Stimulated activated CD4-positive, alpha-beta T cell treated with anti-CD3 and anti-CD28 coated beads, Interleukin-12 subunit alpha, Interleukin-12 subunit beta, amount 100 ng/mL, for 48 hours (primary cell): ENCODE measurements around the gene NR2C2AP.

Source experiments
- DNase-seq, 3 donors: peaks; one replicate each; pipeline ENCODE4 v3.0.0-alpha.2; 2020; ENCODE audit warnings: low read depth in 2 of 3, low spot score in 1 of 3

The NR2C2AP gene

GRCh38 chr19:19215792-19216191 lies 12.6 kb upstream of the NR2C2AP start:
- DNase-seq, result no peak

GRCh38 chr19:19214892-19215291 lies 11.7 kb upstream of the NR2C2AP start:
- DNase-seq, result peak in 1 of 3 donors; percentile 14

- DNase-seq, result no peak
Measured at GRCh38 chr19:19214159-19214490, 10.9 kb upstream of the NR2C2AP start.

GRCh38 chr19:19213426-19214158 lies 10.4 kb upstream of the NR2C2AP start:
- no peak for DNase-seq

GRCh38 chr19:19212916-19213315 lies 9.7 kb upstream of the NR2C2AP start:
- DNase-seq, result no peak

GRCh38 chr19:19211499-19212420 lies 8.5 kb upstream of the NR2C2AP start, which contains the start of gene NCAN:
Gene NCAN, plus strand, starts transcription at chr19:19211958. Its CDS starts 4,996 bp downstream, at chr19:19216954.
- DNase-seq, result no peak

DNA sequence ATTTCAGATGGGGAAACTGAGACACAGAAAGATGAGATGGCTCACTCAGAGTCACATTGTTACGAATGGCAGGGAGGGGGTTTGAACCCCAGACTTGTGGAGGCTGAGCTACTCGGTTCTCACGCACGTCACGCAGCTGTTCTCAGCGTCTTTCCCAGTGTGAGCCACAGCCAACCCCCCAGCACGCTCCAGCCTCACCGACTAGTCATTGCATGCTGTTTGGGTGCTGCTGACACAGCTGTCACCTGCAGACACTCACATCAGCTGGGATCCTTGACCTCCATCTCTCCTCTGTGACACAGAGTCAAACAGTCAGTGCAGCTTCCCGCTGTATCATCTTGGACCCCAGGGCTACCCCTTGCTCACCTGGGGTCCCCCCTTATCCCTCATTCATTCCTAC lies 6.2 kb upstream of the NR2C2AP start:
- no peak for DNase-seq

- no peak for DNase-seq
Measured at GRCh38 chr19:19207637-19208572, 4.7 kb upstream of the NR2C2AP start.

DNA sequence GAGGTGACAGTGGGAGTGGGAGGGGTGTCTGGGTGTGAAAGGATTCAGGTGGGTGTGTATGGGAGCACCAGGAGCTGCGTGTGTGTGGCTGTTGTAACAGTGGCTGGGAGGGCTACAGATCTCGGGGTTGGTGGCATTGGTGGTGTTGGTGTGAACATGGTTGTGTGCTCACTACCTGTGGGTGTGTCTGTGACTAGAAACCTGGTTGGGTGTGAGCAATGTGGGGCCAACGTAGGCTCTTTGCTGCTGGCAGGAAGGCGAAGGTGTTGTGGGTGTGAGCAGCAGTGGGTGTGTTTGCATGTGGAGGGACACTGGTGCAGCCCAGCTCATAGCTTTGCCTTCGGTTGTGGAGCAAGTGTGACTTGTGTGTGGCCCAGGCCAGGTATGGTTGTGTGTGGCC lies 3.7 kb upstream of the NR2C2AP start:
- no peak for DNase-seq

- no peak for DNase-seq
Measured at GRCh38 chr19:19205416-19206410, 2.5 kb upstream of the NR2C2AP start.

DNA sequence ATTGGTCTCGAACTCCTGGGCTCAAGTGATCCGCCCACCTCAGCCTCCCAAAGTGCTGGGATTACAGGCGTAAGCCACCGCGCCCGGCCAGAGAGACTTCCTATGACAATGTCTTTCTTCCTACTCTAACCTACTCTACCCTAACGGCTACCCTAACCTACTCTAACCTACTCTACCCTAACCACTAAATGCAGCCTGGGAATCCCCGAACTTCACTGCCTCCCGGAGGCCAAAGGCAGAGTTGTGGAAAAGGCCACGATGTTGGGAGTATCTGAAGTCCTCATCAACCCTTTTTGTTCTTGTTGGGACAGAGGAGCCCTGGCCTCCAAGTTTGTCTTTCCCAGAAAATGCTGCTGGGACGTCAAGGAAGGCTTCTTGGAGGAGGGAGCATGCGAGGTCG lies 967 bp upstream of the NR2C2AP start:
- no peak for DNase-seq

- DNase-seq, result no peak
Measured at GRCh38 chr19:19202707-19203011, 555 bp downstream of the NR2C2AP start.

DNA sequence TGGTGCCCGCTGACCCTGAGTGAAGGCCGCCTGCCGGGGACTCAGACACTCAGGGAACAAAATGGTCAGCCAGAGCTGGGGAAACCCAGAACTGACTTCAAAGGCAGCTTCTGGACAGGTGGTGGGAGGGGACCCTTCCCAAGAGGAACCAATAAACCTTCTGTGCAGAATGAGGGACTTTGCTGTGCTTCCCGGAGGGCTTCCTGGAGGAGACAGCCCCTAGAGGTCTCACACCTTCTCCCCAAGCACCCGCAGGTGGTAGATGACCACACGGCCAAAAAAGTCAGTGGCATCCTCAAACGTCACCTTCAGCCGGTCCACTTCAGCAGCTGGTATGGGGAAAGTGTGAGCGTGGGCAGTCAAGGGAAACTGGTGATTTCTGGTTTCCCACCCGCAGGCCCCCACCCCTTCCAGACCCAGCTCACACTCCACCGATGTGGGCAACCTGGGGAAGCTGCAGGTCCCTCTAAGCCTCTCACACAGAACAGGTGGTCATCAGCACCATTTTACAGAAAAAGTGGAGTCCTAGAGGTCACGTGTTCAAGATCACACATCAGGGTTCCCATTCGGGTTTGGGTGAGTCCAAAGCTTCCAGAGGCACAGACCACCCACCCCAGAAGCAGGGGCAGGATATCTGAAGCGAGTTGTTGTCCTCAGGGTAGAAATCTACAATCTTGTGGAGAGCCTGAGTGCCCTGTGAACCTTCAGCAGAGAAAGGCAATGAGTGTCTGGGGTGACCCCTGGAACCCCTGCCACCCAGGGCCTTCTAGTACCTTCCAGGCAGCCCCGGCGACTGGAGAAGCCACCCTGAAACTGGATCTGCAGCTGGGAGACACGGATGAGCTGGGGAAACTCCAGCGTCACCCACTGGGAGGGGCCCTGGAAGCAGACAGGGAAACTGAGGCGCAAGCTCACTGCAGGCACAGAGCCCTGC lies 1.2 kb downstream of the NR2C2AP start:
- DNase-seq, result no peak

DNA sequence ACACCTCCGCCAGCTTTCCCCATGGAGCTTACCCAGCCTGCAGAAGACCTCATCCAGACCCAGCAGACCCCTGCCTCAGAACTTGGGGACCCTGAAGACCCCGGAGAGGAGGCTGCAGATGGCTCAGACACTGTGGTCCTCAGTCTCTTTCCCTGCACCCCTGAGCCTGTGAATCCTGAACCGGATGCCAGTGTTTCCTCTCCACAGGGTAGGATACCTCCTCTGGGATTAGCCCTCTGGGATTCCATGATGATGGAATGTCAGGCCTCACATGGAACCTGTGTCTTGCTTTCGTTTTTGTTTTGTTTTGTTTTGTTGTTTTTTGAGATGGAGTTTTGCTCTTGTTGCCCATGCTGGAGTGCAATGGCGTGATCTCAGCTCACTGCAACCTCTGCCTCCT lies 9.3 kb downstream of the NR2C2AP start:
- DNase-seq, result no peak

DNA sequence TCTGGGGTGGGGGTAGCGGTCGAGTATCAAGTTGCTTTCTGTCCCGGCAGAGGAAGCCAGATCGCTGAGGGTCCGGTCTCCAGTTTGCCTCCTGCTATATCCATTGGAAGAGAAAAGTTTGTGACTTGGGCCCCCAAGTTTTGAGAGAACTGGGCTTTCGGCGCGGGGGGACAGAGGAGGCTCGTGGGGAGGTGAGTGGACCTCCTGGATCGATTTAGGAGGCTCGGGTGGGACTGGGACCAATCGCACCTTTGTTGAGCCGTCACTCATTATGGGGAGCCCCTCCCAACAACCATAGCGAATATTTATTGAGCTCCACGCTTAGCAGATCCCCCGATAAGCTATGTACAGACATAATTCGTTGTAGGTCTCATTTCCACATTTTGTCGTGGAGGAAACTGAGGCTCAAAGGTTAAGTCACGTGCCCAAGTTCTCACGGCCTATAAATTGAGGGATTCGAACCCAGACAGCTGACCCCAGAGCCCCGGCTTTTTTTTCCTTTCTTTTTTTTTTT lies 10.2 kb downstream of the NR2C2AP start:
- no peak for DNase-seq

DNA sequence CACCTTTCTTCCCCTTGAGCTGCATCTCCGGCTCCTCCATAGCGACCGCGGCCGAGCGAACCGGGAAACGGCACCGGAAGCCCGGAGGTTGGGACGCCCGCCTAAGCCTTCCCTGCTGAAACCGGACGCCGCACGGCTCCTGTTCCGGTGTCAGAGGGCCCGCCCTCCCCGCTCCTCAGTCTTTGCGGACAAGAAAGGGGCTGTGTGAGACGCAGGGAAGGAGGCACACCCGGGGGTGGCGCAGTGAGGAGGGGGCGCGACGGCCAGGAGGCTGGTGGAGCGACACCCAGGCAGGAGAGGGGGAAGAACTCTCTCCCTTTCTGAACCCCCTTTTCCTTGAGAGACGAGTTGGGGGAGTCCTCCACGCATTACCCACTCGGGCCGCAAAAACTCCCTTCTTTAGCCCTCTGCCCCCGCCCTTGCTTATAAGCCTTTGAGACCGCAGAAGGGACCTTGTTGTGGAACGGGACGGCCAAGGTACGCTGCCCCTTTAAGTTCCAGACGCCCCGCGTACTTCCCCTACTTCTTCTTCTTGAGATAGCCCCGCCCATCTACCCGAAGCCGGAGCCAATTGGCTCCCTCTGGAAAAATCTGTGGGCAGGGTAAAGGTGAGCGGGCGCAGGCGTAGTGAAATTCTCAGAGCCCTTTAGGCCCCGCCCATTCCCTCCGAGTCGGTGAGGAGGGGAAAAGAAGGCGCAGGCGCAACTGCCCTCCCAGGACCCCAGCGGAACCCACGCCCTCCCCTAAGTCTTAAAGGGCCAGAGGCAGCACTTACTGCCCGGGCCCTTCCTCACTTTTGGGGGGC lies 10.9 kb downstream of the NR2C2AP start, which contains the start of the genes BORCS8 and RFXANK:
TSS of gene BORCS8 (minus strand) at position 75 of the 805 bp plus-strand sequence. CDS start at position 40, 35 bp downstream.
TSS of gene RFXANK (plus strand) at position 181 of the 805 bp plus-strand sequence. CDS start 1,689 bp downstream, outside the sequence.
- DNase-seq, result peak; percentile 96 to 98 (median 98)

GRCh38 chr19:19191768-19192077 lies 11.5 kb downstream of the NR2C2AP start:
- no peak for DNase-seq

- DNase-seq, result no peak
Measured at GRCh38 chr19:19186742-19187141, 16.5 kb downstream of the NR2C2AP start.
